ENCODE measurements around the gene PFKFB3. TPM values are rescaled to one million over a fixed set of nuclear protein-coding genes. Genes with fewer than 3 reads are reported as not detected.
A peak's percentile ranks its signal among the peaks of the same experiment; 100 is the strongest.
"Not testable (repeated sequence)": the region's sequence is repeated elsewhere in the genome, so short reads cannot be mapped to it uniquely, and the experiment has no call there.

Gene PFKFB3
- total RNA-seq, 1 donor from 2014 or later = 28.1 TPM

- no peak for DNase-seq (ENCODE audit: missing footprints)
- peak; percentile 29 for ATAC-seq
- intact Hi-C loops (cut with DNase I) = no loop called here
These were observed 25.9 kb downstream of the PFKFB3 start for GRCh38 chr10:6228647-6229046.

DNA sequence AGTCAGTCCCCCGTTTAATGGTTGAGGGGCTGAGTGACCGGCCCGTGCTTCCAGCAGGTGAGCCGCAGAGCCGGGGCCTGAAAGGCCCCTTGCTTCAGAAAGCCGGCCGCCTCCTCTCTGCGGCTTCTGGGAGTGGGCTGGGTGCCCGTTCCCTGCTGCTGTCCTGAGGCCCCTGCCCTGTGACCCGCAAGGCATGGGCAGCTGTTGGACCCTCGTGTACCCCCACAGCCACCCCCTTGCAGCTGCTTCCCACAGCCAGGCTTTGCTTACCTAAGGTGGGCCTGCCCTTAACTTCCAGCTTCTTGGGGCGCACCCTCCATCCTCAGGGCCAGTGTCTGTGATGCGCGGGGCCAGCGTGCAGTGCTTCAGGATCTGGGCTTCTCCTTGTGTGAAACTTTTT lies 26.6 kb downstream of the PFKFB3 start:
- no peak for DNase-seq (ENCODE audit: missing footprints)
- no peak for ATAC-seq
- intact Hi-C loops (cut with DNase I) = no loop called here

GRCh38 chr10:6229746-6230145 lies 27.0 kb downstream of the PFKFB3 start:
- intact Hi-C loops (cut with DNase I) = no loop called here
- no peak for ATAC-seq
- DNase-seq (ENCODE audit: missing footprints) = no peak

DNA sequence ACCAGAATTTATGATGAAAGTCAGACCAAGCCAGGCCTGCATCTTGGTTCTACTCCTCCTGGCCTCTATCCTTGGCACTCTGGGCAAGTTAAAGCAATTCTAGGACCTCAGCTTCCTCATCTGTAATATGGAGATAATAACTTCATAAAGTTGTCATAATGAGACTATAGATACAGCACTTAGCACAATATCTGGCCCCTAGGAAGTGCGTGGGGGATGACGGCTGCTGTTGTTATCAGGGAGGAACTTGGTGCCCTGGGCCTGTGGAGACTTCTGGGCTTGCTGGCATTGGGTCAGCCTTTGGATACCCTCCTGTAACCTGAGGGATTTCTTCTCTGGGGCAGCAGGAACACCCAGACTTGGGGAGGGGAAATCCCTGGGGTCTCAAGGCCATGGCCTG lies 27.6 kb downstream of the PFKFB3 start:
- intact Hi-C loops (cut with DNase I) = no loop called here
- DNase-seq (ENCODE audit: missing footprints) (no peak), ATAC-seq (no peak)

DNA sequence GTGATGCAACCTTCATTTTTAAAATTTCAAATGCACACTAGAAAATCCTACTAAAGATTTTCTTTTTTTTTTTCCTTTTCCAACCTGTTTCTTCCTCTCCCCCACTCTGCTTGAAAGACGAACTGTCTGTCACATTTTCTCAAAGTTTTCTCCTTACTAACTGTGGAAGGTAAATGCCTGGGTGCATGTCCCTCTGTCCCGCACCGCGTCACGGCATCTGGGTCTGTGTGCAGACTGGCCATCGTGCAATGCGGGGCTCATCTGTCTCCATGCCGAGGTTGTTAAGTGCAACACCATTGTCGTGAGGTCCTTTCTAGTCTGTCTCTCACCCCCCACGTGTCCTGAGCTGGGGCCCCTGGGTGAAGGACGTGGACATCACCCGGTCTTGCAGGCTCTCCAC lies 28.4 kb downstream of the PFKFB3 start:
- intact Hi-C loops (cut with DNase I) = no loop called here
- ATAC-seq = no peak
- no peak for DNase-seq (ENCODE audit: missing footprints)

GRCh38 chr10:6231730-6232129 lies 29.0 kb downstream of the PFKFB3 start:
- intact Hi-C loops (cut with DNase I) = no loop called here
- DNase-seq (ENCODE audit: missing footprints) (no peak), ATAC-seq (no peak)

GRCh38 chr10:6232225-6232807 lies 29.6 kb downstream of the PFKFB3 start:
- no peak for DNase-seq (ENCODE audit: missing footprints)
- no peak for ATAC-seq
- intact Hi-C loops (cut with DNase I) = no loop called here

- ATAC-seq (peak; percentile 41), DNase-seq (ENCODE audit: missing footprints) (no peak)
- intact Hi-C loops (cut with DNase I) = no loop called here
These were observed 30.4 kb downstream of the PFKFB3 start for GRCh38 chr10:6232846-6233724.

DNA sequence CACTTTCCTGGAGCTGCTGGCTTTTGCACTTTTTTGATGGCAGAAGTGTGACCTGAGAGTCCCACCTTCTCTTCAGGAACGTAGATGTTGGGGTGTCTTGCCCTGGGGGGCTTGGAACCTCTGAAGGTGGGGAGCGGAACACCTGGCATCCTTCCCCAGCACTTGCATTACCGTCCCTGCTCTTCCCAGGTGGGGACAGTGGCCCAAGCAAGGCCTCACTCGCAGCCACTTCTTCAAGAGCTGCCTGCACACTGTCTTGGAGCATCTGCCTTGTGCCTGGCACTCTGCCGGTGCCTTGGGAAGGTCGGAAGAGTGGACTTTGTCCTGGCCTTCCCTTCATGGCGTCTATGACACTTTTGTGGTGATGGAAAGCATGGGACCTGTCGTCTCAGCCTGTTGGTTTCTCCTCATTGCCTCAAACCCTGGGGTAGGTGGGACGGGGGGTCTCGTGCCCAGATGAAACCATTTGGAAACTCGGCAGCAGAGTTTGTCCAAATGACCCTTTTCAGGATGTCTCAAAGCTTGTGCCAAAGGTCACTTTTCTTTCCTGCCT lies 31.1 kb downstream of the PFKFB3 start:
- DNase-seq (ENCODE audit: missing footprints) = no peak
- intact Hi-C loops (cut with DNase I) = no loop called here
- no peak for ATAC-seq

- DNase-seq (ENCODE audit: missing footprints) (no peak), ATAC-seq (no peak)
- intact Hi-C loops (cut with DNase I) = no loop called here
These were observed 31.6 kb downstream of the PFKFB3 start for GRCh38 chr10:6234371-6234770.

DNA sequence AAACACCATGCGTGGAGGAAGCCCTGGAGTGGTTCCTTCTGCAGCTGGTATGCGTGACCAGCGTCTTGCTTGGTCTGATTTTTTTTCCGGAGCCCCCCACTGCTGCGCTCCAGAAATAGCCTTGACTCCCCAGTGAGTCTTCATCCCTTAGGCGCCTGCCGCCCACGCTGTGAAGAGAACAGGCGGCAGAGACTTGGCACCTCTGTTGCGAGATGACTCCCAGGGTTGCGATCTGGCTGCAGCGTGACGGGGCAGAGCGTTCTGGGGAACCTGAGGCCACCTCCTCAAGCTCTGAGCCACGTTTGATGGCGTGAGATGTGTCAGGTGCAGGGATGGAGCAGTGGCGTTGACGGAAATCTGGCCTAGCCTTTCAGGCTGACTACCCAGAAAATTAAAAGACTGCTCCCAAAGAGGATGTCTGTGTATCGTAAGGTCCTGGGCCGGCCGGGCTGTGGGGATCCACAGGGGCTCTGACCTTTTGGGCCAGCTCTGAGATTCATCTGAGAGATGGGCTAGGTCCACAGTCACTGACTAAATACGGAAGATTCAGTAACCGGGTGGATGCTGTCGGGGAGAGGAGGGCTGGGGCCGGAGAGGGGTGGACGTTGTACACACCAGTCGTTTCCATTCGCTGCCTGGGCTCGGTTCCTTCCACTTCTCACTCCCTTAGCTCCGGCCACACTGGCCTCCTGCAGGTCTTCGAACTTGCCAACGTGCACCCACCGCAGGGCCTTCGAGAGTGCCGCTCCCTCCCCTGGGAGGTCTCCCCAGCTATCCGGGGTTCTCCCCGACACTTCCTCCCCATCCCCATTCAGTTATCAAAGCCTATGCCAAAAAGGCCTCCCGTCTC lies 33.8 kb downstream of the PFKFB3 start:
- intact Hi-C loops (cut with DNase I) = no loop called here
- no peak for DNase-seq (ENCODE audit: missing footprints)
- no peak for ATAC-seq

- no peak for ATAC-seq
- intact Hi-C loops (cut with DNase I) = no loop called here
- DNase-seq (ENCODE audit: missing footprints) = no peak
These were observed 34.4 kb downstream of the PFKFB3 start for GRCh38 chr10:6237199-6237530.

- ATAC-seq; intact Hi-C loops (cut with DNase I); DNase-seq (ENCODE audit: missing footprints): not testable (repeated sequence)
These were observed 36.0 kb downstream of the PFKFB3 start for GRCh38 chr10:6238587-6239212.

- ATAC-seq (peak; percentile 26), DNase-seq (ENCODE audit: missing footprints) (no peak)
- intact Hi-C loops (cut with DNase I) = no loop called here
These were observed 36.7 kb downstream of the PFKFB3 start for GRCh38 chr10:6239213-6239991.

- intact Hi-C loops (cut with DNase I) = no loop called here
- no peak for ATAC-seq
- DNase-seq (ENCODE audit: missing footprints) = no peak
These were observed 37.5 kb downstream of the PFKFB3 start for GRCh38 chr10:6240254-6240653.

DNA sequence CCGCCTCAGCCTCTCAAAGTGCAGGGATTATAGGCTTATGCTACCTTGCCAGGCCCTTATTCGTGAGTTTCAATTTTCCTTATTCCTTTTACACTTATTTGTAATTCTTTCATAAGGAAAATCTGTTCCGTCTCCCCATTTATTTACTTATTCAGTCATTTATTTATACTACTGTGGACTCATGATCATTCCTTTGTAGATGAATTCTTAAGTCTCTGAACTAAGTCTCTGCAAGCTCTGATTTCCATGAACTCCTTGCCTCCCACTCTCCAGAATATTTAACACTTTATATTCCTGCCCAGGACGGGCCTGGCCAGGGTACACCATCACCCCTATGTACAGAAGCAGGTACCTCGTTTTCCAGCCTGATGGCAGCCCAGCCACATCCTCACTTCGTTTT lies 39.4 kb downstream of the PFKFB3 start:
- intact Hi-C loops (cut with DNase I) = no loop called here
- no peak for DNase-seq (ENCODE audit: missing footprints)
- ATAC-seq = no peak

DNA sequence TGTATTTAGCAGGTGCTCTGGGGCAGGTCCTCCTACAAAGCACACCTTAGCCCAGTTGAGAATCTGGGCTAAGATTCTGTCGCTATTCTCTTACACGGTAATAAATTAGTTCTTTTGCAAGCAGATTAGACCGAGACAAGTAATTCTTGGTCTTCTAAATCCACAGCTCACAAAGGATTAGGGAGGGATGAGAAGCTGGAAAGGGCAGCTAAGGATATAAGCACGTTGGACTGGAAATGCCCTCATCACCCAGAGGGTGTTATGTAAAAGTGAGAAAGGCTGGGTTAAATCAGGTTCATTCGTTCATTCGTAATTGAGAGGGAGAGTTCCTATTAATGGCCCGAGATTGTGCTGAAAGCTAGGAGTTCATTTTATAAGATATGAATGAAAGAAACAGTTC lies 41.8 kb downstream of the PFKFB3 start:
- no peak for DNase-seq (ENCODE audit: missing footprints)
- intact Hi-C loops (cut with DNase I) = no loop called here
- no peak for ATAC-seq

DNA sequence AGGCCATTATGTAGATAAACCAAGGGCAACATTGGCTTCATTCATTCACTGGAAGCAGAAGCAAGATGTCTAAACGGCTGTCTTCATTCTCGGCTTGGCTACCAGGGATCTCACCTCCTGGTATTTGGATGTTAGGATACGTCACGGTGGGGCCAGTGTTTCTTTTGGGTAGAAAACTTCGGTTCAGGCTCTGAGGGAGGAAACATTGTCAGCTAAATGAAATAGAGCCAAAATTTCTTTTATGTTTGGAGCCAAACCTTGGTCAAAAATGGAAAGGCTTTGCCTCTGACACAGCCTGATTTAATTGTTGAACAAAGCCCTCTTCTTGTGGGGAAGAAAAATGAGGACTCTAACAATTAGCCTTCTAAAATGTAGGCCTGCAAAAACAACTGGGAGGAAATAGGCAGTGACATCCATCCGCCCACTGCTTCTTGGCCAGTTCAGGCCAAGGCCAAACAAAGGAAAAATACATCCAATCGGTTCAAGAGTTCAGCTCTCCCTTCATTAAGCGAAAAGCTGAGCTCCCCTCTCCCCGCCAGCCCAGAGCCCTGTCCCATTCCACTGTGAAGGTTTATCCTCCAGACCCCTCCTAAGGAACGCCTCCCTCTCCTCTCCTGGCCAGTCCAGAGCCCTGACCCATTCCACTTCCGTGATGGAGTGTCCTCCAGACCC lies 44.4 kb downstream of the PFKFB3 start:
- peak; percentile 23 for ATAC-seq
- no peak for DNase-seq (ENCODE audit: missing footprints)
- intact Hi-C loops (cut with DNase I) = no loop called here

Data from Right ventricle myocardium inferior (tissue), 1 donor.